Neural cell (in vitro differentiated cells): ENCODE data around the gene TNFAIP3.

Source experiments
- EP300 ChIP-seq: fragments of 450-650 bp; conservative IDR thresholded peaks from 2 replicates; pipeline ENCODE4 v1.6.1; 2014; ENCODE audit warnings: antibody characterized with exemption, mild to moderate bottlenecking, moderate library complexity; ENCODE audit not compliant: poor library complexity, severe bottlenecking
- EZH2 ChIP-seq: fragments of 200-600, 300-800 bp; shearing (Covaris generic), sonication (generic); IDR thresholded peaks from 2 replicates; pipeline ENCODE4 v1.6.1; 2014; ENCODE audit warnings: antibody characterized with exemption, low read length, borderline replicate concordance, mild to moderate bottlenecking; ENCODE audit not compliant: insufficient read depth, poor library complexity, severe bottlenecking
- RAD21 ChIP-seq: fragments of 450-650 bp; conservative IDR thresholded peaks from 2 replicates; pipeline ENCODE4 v1.6.1; 2014; ENCODE audit warnings: antibody characterized with exemption, mild to moderate bottlenecking, moderate library complexity
- TAF1 ChIP-seq: IDR thresholded peaks from 2 replicates; pipeline ENCODE4 v1.6.1; 2012; ENCODE audit warnings: low read depth
- TF ChIP-seq, protein P1 (sequence below): fragments of 450-650 bp; IDR thresholded peaks from 2 replicates; pipeline ENCODE4 v1.5.1; 2014; ENCODE audit warnings: antibody characterized with exemption, mild to moderate bottlenecking, moderate library complexity; ENCODE audit not compliant: poor library complexity, severe bottlenecking

GRCh38 chr6:137846274-137846673, 20.8 kb upstream of the TNFAIP3 start:
- TF ChIP-seq, protein P1, sequence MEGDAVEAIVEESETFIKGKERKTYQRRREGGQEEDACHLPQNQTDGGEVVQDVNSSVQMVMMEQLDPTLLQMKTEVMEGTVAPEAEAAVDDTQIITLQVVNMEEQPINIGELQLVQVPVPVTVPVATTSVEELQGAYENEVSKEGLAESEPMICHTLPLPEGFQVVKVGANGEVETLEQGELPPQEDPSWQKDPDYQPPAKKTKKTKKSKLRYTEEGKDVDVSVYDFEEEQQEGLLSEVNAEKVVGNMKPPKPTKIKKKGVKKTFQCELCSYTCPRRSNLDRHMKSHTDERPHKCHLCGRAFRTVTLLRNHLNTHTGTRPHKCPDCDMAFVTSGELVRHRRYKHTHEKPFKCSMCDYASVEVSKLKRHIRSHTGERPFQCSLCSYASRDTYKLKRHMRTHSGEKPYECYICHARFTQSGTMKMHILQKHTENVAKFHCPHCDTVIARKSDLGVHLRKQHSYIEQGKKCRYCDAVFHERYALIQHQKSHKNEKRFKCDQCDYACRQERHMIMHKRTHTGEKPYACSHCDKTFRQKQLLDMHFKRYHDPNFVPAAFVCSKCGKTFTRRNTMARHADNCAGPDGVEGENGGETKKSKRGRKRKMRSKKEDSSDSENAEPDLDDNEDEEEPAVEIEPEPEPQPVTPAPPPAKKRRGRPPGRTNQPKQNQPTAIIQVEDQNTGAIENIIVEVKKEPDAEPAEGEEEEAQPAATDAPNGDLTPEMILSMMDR = no peak
- TF ChIP-seq EZH2 (no peak), TAF1 (no peak), EP300 (no peak), RAD21 (no peak)
